HG03025 (cell line): ENCODE results near the gene AMN.

Experiments
- ATAC-seq: cut with Tn5 transposase; IDR thresholded peaks from one replicate; pipeline ENCODE4 v1.9.1; 2021; ENCODE audit warnings: mild to moderate bottlenecking, moderate library complexity; ENCODE audit not compliant: unreplicated experiment, low FRiP score

Gene AMN

GRCh38 chr14:102898776-102899515 is 23.5 kb upstream of the AMN start:
- no peak for ATAC-seq

DNA sequence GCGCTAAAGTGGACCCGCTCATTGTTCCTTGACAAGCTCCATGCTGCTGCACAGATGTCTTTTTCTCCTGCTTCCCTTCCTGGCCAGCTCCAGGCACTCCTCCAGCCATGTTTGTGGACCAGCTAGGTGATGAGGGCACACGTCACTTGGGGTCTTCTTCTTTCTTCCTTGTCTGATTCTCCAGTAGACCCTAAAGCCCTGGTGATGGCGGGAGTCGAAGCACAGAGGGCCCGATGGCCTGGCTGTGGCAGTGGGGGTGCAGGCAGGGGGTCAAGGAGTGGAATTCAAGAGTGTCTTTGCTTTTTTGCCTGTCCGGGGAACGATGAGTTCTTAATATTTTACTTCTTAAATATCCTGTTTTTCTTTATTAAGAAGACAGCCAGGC is 23.0 kb upstream of the AMN start:
- ATAC-seq: no peak

DNA sequence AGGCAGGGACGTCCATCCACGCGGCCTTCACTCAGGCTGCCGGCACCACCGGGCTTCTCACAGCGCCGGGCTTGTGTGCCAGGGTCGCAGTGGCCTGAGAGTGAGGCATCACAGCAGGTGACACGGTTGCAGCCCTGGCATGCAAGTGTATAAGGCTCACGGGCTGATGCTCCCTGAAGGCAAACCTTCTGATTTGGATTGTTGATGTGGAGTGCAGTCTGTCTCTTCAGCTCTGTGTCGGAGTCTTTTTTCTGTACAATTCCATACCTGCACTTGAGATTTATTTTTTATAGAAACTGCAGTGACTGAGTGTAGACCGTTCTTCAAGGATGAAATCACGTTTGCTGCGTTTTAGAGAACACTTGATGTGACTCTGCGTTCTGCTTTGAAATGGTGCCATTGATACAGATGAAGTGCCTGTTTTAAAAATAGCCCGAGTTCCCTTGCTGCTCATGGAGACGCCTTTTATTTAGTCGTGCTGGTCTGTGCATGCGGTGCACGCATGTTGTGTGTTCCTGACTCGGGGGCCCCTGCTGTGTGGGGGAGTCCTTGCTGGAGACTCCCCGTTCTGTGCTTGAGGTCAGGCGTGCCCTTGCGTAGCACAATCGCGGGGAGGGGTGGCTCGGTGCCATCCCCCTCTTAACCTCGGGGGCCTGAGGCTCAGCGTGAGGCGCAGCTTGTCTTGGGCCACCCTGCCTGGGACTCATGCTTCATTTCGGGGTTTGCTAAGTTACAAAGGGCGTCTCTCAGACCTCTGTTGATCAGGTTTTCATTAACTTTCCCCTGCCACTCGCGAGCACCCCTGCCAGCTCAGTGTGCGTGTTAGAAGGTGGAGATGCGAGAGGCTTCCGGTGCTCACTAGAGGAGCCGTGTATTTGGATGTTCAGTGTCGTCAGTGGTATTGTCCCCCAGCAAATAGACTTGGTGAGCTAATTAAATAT is 21.6 kb upstream of the AMN start:
- ATAC-seq: peak; percentile 45

DNA sequence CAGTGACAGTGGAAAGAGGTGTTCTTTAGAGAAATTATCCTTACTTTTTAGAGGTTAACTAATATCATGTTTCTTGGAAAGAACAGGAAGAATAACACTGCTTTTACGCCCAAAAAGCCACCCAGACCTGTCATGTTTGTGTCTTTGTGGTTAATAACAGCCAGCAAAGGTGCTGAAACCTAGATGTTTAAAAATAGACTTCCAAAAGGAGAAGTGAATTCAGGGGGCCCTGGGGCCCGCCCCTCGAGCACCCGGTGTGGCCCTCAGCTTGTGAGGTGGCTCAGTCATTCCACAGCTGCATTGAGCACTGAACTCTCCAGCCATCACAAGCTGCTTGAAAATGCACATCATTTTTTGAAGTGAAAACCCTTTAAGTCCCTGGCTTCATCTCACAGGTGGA is 20.8 kb upstream of the AMN start:
- peak; percentile 75 for ATAC-seq

DNA sequence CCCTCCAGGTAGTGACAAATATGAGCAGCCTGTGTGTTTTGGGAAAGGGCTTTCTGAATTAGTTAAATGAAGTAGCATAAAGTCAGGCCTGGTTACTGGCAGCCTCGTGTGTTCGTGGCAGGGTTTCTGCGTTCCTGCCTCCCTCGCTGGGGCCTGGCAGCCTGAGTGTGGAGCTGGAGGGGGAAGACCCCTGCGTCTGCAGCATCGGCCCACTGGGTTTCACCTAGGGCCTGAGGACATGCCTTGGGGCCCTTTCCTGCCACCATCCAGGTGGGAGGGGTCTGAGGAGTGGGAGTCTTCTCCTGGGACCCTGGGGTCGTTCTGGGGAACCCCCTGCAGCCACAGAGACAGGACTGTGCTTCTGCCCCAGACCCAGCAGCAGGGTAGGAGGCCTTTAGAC is 20.4 kb upstream of the AMN start:
- ATAC-seq: no peak

DNA sequence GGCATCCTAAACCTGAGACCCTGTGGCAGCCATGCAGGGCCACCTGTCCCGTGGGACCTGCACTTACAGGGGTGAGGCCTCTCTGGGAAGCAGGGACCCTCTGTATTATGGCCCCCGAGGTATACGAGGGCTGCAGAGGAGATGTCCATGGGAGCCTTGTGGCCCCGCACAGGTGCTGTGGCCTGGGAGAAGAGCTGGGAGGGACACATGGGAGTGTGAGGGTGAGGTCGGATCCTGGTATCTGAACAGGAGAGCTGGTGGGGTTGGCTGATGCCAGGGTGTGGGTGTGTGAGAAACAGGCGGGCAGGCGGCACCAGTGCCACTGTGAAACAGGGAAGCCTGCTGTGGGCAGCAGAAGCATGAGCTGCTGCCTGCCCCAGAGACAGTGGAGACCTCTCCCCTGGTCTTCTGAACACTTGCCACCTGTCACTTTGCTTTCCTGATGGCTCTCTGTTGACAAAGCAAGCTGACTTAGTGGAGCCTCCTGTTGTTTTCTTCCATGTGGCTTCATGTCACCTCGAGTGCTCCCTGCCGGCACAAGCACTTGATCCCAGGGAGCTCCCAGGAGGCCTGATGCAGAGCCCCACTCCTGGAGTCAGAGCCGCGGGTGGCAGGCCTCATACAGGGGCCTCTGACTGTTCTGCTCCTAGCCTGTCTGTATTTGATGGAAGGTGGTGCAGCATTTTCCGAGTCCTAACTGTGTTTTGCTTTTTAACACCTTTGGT is 19.8 kb upstream of the AMN start:
- no peak for ATAC-seq

- no peak for ATAC-seq
Observed at GRCh38 chr14:102903248-102903888, 19.1 kb upstream of the AMN start.

- no peak for ATAC-seq
Observed at GRCh38 chr14:102903889-102904512, 18.5 kb upstream of the AMN start.

DNA sequence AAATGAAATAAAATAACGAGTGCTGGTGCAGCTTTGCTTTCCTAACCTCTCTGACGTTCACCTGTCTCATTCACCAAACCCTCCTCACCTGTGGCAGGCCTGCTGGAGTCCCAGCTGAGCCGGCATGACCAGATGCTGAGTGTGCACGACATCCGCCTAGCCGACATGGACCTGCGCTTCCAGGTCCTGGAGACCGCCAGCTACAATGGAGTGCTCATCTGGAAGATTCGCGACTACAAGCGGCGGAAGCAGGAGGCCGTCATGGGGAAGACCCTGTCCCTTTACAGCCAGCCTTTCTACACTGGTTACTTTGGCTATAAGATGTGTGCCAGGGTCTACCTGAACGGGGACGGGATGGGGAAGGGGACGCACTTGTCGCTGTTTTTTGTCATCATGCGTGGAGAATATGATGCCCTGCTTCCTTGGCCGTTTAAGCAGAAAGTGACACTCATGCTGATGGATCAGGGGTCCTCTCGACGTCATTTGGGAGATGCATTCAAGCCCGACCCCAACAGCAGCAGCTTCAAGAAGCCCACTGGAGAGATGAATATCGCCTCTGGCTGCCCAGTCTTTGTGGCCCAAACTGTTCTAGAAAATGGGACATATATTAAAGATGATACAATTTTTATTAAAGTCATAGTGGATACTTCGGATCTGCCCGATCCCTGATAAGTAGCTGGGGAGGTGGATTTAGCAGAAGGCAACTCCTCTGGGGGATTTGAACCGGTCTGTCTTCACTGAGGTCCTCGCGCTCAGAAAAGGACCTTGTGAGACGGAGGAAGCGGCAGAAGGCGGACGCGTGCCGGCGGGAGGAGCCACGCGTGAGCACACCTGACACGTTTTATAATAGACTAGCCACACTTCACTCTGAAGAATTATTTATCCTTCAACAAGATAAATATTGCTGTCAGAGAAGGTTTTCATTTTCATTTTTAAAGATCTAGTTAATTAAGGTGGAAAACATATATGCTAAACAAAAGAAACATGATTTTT is 17.1 kb upstream of the AMN start:
- no peak for ATAC-seq

GRCh38 chr14:102906616-102907302 is 15.7 kb upstream of the AMN start:
- no peak for ATAC-seq

- ATAC-seq: no peak
Observed at GRCh38 chr14:102907303-102907844, 15.1 kb upstream of the AMN start.

DNA sequence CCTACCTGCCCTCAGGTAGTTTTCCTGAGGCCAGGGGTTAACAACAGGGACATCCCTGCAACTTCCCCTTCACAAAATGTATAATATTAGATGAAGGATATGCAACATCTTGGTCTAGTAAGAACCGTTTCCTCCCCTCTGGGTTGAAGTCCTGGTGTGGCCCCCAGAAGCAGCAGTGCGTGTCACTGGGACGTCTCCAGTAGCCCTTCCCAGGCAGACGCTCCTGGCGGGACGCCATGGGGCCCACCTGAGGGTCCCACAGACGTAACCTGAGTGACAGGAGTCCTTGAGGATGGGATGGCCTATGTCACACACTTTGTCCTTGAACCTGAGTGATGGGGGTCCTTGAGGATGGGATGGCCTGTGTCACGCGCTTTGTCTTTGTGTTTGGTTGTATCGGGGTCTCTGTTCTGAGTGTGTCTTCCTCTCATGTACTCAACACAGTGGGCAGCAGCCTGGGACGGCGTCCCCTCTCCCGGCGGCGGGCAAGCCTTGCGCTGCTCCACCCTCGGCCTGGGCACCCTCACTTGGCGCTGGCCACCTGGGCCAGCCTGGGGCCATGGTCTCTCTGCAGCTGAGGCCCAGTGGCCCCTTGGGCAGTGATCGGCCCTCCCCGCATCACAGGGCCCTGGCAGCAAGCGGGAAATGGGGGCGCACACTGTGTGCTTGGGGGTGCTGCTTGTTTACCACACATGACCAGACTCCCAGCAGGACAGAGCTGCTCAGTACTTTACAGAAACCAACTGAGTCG is 14.3 kb upstream of the AMN start:
- ATAC-seq: no peak

DNA sequence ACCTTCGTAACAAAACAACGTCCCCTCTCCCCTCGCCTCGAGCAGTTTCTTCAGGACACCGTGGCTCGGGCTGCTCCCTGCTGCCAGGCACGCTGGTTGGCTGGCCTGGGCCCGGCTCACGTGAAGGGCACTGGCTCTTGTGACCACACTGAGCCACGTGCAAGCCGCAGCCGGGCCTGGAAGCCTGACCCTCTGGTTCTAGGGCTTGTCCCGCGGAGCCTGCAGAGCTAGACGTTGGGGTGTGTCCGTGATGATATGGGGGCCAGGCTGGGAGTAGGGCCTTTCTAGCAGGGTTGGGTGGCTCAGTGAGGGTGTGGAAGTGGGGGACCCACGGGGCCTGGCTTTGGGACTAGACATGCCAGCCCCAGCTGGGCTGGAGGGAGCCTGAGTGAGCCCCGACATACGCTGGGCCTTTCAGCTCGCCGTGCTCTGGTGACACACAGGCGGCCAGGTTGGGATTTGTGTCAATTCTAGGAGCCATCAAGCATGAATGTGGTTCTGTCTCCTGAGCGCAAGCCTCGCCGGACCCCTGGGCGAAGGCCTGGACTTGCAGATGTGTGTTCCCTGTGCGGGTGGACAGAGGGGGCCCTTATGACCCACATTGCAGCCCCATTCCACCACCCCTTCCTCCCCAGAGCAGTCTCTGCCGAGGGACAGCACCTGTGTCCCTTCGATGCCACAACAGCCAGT is 13.6 kb upstream of the AMN start:
- ATAC-seq: no peak

- no peak for ATAC-seq
Observed at GRCh38 chr14:102909462-102909861, 13.0 kb upstream of the AMN start.

GRCh38 chr14:102909911-102910310 is 12.6 kb upstream of the AMN start:
- ATAC-seq: no peak

GRCh38 chr14:102910442-102910841 is 12.0 kb upstream of the AMN start:
- ATAC-seq: no peak

DNA sequence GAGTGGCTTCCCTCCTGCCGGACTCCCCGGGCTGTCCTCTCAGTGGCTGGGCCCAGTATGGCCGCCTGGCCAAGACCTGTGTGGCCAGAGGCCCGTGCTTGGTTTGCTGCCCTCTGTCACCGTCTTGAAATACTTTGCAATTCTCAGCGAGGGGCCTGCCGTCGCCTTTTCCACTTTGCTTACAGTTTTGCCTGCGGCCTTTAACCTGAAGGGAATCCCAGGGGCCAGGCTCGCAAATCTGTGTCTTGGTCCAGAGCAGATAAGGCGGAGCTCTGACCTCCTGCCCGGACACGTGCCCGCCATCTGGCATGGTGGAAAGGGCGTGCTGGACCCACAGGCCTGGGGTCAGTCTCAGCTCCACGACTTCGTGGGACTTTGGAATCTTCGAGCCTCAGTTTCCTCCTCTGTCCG is 10.9 kb upstream of the AMN start:
- no peak for ATAC-seq
